Measurements from ENCODE around the gene PSMB11. TPM values are rescaled to one million over a fixed set of nuclear protein-coding genes. Genes with fewer than 3 reads are reported as not detected.

Gene PSMB11
- total RNA-seq, 1 donor from 2014 or later = not detected

GRCh38 chr14:23043145-23043544 lies 1.1 kb downstream of the PSMB11 start:
- no peak for DNase-seq (ENCODE audit: low read depth in 2 of 2)

DNA sequence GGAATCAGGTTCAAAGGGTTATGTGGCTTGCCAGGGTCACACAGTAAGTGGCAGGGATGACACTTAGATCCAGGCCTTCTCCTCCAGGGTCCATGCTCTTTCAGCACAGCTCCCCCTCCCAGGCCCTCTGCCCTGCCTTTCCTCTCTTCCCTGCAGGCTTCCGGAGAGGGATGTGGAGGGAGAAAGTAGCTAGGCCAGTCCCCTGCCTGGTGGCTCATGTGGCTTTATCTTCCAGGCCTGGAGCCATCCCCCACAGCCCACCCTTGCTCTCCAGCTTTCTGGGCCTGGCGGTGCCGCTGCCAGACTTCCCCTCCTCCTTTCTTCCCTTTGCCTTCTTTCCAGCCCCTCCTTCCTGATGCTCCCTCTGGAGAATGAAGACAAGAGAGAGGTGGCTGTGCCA lies 1.7 kb downstream of the PSMB11 start:
- no peak for DNase-seq (ENCODE audit: low read depth in 2 of 2)

DNA sequence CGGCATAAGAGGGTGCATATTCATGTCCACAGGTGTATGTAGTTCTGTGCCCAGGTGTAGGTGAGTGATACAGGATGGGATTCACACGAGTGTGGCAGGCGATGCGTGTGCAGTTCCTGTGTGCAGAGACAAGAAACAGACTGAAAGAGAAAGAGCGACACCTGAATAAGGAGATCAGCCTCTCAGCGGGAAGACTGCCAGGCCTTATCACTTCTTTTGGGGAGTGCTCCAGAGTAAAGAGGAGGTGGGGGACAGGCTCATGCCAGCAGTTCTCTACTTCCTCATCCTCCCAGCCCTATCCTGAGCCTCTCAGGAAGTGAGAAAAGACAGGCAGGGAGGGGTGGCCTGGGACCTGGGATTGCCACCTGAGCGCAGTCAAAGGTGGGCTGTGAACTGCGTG lies 2.8 kb downstream of the PSMB11 start:
- no peak for DNase-seq (ENCODE audit: low read depth in 2 of 2)

- DNase-seq (ENCODE audit: low read depth in 2 of 2) = peak in 1 of 2 donors; percentile 58
These were observed 3.7 kb downstream of the PSMB11 start for GRCh38 chr14:23045419-23046357.

DNA sequence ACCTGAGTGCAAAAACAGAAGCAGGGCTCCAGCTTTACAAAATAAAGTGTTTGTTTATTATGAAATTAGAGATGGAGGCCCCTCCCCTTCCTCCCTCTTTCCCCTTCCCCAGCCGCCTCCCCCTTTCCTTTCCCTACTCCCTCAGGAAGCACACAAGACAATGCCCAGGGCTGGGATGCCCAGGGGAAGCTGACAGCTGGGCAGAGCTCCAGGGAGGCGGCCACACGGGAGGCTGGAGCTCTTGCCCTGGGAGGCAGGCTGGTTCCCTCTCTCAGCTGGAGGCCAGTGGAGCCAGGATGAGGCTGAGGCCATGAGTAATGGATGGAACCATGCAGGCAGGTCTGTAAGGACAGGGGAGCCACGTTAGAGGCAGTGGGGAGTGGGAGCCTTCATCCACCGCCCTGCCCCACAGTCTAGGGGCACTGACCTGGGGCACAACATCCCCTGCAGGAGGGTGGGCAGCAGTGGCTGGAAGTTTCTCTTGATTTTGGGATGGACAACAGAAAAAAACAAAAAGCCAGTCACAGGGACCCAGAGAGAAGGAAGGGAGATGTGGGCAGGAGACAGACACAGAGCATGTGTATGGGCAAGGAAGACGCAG lies 5.1 kb downstream of the PSMB11 start:
- DNase-seq (ENCODE audit: low read depth in 2 of 2) = peak in 1 of 2 donors; percentile 82

DNA sequence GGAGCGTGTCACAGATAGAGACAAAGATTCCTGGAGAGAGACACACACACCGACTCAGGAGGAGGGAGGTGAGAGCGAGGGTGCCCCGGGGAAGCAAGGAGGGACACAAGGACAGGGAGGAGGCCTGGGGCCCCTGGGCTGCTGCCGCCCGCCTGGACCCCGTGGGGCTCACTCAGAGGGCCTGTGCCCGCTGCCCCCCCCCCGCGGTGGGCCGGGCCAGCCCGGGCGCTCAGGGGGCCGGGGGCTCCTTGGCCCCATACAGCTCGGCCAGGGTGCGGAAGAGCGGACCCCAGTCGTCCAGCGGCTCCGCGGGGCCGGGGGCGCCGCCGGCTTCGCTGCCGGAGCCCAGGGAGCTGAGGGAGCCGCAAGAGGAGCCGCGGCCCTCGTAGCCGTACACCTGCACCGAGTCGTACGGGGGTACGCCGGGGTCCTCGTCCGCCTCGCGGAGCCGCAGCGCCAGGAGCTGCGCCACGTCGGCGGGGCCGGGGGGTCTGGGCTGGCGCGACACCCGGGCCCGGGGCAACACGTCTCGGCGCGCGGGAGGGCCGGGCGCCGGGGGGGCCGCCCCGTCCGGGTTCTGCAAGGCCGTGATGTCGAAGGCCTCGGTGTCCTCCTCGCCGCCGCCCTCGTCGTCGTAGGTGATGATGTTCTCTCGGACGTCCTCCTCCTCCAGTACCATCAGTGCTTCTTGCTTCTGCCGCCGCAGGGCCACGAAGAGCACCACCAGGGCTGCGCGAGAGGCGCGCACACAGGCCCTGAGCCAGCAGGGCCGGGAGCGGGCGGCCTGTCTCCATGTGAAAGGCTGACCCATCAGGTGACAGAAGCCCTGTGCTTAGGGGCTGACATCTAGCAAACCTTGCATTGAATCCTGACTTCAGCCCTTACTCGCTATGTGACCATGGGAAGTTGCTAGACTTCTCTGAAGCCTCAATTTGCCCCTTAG lies 6.0 kb downstream of the PSMB11 start:
- DNase-seq (ENCODE audit: low read depth in 2 of 2) = no peak

DNA sequence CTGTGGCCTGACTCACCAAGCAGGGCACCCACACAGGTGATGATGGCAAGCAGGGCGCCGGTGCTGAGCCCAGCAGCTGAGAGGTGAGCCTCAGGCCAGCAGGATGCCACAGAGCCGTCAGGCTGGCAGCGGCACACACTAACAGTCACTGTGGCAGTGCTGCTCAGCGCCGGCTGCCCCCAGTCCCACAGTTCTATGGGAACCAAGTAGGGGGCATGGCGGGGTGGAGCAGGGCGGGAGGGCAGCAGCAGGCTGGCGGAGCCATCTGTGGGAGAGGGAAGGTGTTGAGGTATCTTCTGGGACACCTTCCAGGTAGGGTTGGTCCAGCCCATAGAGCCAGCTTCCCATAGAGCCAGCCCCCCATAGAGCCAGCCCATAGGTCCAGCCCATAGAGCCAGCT lies 7.0 kb downstream of the PSMB11 start:
- DNase-seq (ENCODE audit: low read depth in 2 of 2) = no peak

- no peak for DNase-seq (ENCODE audit: low read depth in 2 of 2)
These were observed 9.4 kb downstream of the PSMB11 start for GRCh38 chr14:23051141-23052057.

DNA sequence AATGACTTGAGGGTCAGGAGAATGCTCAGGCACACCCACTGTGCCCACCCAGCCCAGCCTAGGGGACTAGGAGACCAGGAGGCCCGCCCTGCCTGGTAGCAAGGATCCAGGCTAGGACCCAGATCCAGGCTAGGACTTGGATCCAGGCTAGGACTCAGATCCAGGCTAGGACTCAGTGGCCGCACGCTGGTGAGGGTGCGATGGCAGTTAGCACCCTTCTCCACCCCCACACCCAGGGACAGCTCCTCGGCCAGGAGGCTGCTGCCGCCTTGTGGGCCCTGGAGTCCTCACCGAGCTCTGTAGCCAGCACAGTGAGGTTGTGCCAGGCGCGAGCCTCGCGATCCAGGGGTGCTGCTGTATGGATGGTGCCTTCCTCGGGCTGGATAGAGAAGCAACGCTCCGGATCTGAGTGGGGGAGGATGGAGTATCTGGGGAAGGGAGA lies 10.2 kb downstream of the PSMB11 start:
- no peak for DNase-seq (ENCODE audit: low read depth in 2 of 2)

GRCh38 chr14:23052671-23053070 lies 10.7 kb downstream of the PSMB11 start:
- no peak for DNase-seq (ENCODE audit: low read depth in 2 of 2)

DNA sequence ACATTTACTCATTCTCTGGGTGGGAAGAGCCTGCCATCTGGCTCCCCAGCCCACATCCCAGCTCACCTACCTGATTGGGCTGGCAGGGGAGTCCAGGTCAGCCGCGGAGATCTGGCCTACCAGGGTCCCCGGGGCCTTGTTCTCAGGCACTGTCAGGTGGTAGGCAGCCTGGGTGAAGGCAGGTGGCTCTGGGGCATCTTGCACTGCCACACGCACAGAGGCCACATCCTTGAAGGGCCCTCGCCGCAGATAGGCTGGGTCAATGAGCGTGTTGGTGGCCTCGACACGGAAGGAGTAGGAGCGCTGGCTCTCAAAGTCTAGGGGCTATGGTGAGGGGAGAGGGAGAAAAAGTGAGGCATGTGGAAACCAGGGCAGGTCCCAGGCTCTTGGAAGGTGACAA lies 11.4 kb downstream of the PSMB11 start:
- DNase-seq (ENCODE audit: low read depth in 2 of 2) = no peak

GRCh38 chr14:23054000-23054811 lies 12.2 kb downstream of the PSMB11 start:
- DNase-seq (ENCODE audit: low read depth in 2 of 2) = peak in 1 of 2 donors; percentile 55

- no peak for DNase-seq (ENCODE audit: low read depth in 2 of 2)
These were observed 13.1 kb downstream of the PSMB11 start for GRCh38 chr14:23055147-23055550.

GRCh38 chr14:23055621-23056144 lies 13.7 kb downstream of the PSMB11 start:
- DNase-seq (ENCODE audit: low read depth in 2 of 2) = no peak

- DNase-seq (ENCODE audit: low read depth in 2 of 2) = peak in 1 of 2 donors; percentile 74
These were observed 14.3 kb downstream of the PSMB11 start for GRCh38 chr14:23056145-23056955.

GRCh38 chr14:23056956-23057756 lies 15.1 kb downstream of the PSMB11 start, which contains the start of gene CDH24:
Gene CDH24, minus strand, starts transcription at chr14:23057520. Its CDS starts 1,787 bp downstream, at chr14:23055733.
- DNase-seq (ENCODE audit: low read depth in 2 of 2) = peak in 1 of 2 donors; percentile 74

All from dermis microvascular lymphatic vessel endothelial cell (primary cell).